ENCODE data around the gene HTATSF1.

HTATSF1 gene

GRCh38 chrX:136555694-136556093, 58.3 kb downstream of the HTATSF1 start:
- DNase-seq (ENCODE audit: insufficient read length, low spot score) = no peak
- FAIRE-seq = no peak
- TF ChIP-seq POLR2A (IDR thresholded peaks at IDR 0.05; ENCODE audit: low read depth, low read length) = no peak
- no peak for TF ChIP-seq PAX5 (IDR thresholded peaks at IDR 0.05; ENCODE audit: insufficient read depth, low read length, severe bottlenecking)
- TF ChIP-seq POU2F2 (IDR thresholded peaks at IDR 0.05; ENCODE audit: low read depth, low read length) = no peak
- no peak for TF ChIP-seq POLR2AphosphoS5 (IDR thresholded peaks at IDR 0.05; ENCODE audit: low read depth, low read length)
- no peak for TF ChIP-seq SPI1 (IDR thresholded peaks at IDR 0.05; ENCODE audit: low read depth, low read length)
- no peak for TF ChIP-seq TAF1 (IDR thresholded peaks at IDR 0.05; ENCODE audit: low read depth, low read length)

All from GM12891 (cell line).